ENCODE data around the gene RGS6.
A peak's percentile ranks its signal among the peaks of the same experiment; 100 is the strongest.
"Not testable (repeated sequence)": the region's sequence is repeated elsewhere in the genome, so short reads cannot be mapped to it uniquely, and the experiment has no call there.

Gene RGS6

DNA sequence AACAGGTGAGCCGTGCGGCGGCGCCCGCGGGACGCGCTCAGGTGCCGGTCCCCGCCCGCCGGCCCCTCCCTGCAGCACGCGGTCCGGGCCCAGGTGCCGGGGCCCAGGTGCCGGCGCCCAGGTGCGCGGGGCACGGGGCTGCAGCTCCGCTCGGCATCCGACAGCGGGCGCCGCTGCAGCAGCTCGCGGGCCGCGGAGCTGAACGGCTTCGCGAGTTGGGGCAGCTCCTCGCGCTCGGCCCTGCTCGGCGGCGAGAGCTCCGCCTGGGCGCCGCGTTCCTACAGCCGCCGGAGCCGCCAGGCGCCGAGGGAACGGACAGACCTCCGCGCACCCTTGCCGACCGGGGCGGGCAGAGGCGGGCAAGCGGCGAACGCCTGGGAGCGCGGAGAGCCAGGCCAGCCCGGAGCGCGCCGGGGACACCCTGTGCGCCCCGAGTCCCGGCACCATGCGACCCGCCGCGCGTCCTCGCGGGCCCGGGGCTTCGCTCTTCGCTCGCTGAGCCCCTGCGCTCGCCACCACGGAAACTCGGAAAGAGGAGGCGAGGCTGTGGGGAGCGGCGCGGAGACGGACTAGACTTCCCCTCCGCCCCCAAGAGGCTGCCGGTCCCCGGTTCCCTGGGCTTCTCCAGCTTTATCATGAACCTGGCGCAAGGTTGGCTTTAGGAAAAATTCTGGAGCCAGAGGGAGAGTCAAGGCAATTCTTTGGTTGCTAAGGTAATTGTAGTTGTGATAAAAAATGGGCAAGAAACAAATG, at the start of gene RGS6:
TSS of gene RGS6 (plus strand) at position 201 of the 753 bp plus-strand sequence.
- no peak for DNase-seq

DNA sequence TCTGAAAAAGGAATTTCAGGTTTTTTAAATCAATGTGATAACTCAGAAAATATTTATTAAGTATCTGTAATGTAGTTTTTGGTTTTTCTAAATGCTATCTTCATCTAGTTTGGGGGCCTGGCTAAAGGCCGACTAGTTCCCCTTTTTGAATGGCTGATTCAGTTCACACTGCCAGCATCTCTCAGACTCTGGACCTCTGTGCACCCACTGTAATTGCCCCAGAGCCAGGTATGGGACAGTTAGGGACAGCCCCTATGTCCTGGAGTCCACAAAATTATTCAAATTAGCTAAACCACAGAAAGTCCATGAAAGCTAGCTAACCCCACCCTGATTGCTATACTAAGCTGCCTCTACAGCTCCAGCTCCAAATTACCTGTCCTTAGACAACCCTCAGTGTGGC, 49.1 kb upstream of the RGS6 start:
- DNase-seq: no peak

DNA sequence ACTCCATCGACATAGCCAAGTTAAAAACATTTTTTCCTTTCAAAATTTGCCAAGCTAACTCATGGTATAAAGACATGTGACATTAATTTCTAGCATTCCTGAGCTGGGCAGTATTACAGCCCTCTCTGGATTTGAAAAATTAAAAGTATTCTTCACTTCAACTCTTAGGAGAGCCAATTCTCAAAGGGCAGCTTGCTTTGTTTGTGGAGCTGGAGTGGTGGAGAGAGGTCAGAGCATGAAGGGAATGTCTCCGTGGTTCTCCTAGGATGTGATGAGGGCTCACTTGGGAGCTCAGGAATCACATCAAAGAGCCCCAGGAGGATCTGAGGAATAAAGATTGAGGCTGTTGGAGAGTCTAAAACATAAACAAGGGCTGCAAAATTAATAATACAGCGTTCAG, 46.9 kb upstream of the RGS6 start:
- DNase-seq: no peak

DNA sequence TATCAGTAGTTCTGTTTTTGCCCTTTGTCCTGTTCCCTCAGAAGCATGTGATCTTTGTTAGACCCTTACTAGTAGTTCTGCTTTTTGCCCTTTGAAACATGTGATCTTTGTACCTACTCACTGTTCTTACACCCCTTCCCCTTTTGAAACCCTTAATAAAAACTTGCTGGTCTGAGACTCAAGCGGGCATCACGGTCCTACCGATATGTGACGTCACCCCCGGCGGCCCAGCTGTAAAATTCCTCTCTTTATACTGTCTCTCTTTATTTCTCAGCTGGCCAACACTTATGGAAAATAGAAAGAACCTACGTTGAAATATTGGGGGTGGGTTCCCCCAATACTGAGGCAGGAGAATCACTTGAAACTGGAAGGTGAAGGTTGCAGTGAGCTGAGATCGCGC, 44.4 kb upstream of the RGS6 start:
- not testable (repeated sequence) for DNase-seq

DNA sequence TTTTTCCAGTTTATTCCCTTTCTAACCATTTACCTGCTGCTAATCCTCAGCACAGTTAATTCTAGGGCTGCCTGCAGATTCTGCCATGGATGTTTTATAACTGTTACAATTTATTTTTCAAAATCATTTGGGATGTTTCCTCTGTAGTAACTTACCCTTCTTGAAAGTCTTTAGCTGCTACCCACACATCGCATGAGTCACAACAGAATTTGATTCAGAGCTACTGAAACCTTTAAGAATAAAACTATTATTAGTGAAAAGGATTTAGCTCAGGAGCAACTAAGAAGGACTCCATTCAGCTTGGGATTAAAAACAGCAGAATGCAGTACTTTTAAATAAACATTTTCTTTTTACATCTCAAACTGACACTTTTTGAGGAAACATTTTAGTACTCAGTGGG, 41.7 kb upstream of the RGS6 start:
- DNase-seq: no peak

DNA sequence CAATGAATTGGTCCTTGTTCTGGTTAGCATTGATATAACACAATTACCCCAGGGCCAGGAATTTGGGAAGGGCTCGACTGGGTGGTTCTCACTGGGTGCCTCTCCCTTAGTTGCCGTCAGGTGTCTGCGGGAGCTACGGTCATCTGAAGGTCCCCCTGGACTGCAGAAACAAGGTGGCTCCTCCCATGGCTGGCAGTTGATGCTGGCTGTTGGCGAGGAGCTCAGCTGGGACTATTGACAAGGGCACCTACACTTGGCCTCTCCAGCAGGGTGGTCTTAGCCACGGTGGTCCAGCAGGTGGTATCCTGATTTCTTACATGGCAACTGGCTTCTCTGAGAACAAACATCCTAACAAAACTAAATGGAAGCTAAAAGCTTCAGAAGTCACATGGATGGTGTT, 41.0 kb upstream of the RGS6 start:
- DNase-seq: no peak

DNA sequence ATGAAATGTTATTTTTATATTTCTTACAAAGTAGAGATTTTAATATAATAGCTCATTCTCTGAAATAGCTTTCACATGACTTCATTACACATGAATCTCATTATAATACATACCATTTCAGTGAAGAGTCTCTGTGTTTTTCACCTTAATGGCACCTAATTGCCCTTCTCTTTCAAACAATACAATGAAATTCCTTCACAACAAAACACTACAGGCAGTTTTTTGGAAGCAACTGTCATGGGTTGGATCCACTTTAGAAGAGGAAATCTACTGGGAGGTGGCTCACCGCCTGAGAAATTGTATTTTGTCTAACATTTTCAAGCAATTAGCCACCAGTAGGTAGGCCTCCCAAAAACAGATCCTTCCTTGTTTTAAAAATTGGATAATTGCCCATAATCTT, 40.3 kb upstream of the RGS6 start:
- no peak for DNase-seq

DNA sequence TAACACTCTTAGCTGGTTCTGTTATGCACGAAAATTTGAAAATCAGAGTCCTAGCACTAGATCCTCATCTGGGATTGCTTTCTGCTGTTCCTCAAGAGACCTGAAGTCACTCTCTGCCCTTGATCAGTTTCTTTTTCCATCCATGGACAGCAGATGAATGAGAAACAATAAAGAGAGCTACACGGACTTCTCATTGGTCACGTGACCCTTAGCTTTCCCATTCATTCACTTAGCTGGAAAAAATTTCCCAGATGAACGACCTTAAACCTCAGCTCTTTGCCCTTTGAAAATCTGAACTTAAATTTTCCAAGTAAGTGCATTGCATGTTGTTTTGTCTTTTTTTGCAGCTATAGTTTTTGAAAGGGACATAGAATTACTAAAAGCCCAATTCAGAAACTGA, 27.2 kb upstream of the RGS6 start:
- no peak for DNase-seq

DNA sequence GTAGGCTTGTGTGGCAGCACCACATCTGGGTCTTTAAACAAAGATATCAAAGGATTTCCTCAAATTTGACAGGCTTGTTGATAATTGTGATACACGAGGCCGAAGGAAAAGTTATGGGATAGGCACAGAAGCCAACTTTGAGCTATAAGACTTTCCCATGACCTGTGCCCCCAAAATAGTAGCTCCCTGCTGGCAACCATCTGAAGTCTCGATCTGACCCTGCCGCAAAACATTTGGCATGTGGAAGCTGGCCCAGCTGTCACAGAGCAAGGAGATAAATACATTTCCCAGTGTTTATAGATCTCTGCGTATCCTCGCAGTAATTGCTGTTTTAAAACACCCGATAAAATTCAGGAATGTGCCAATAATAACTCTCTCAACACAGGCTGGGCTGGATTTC, 26.4 kb upstream of the RGS6 start:
- DNase-seq: no peak

DNA sequence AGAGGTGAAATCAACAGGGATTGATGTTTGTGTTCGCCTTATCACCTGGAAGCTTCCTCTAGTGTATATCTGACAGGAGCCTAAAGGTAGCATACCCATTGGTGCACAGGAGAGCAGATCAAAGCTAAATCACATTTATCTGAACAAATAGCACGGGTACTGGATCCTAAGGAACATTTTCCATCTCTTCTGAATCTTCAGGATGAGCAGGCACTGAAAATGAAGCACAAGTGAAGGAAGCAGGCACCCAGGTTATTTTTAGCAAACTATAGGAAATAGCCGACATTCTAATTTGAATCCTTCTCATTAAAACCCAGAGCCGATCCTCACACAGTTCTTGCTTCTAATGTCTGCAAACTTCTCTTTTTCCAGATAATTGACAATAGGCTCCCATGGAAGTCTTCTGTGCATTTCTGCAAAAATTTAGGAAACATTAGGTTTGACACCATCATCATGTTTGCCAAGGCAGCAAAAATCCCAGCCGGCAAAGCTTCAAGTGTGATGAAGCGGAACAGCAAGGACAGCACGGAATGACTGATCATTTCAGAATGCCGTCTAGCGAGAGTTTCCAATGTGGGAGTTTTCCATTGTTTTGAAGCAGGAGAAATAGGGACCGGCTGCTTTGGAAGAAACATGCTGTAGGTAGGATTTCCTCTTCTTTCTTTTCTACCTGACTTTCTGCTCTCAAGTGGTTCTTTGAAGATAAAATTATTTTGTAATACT, 24.3 kb upstream of the RGS6 start:
- DNase-seq: no peak

DNA sequence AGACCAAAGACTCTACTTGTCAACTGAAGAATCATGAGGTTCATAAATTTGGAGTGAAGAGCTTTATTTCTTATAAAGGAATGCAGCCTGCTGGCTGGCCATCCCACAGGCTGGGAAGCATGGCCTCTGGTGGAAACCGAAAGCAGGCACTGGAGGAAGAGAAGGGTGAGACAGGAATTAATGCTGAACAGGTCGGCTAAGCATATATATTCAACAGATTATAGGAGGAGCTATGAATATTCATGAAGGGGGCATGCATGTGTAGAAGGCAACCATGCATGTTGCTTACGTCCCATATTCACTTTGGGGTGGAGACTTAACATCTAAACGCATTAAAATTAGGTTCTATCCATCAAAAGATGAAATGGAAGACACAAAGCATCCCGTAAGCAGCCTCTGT, 20.6 kb upstream of the RGS6 start:
- no peak for DNase-seq

DNA sequence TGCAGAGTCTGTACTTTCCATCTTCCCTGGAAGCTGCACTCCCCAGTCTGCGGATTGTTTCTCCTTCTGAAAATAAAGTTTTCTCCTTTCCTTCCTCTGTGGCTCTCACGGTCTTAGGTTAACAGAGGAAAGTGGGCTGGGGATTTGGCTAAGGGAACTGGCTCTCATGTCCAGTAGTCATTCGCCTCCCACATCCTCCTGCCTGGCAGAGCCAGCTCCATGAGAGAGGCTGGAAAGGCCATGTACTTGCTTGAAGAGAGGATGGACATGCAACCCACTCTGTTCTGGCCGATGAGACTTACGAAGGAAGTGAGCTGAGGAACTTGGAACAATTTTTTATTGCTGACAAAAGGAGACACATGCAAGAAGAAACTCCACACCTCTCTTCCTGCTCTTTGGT, 18.9 kb upstream of the RGS6 start:
- DNase-seq: no peak

DNA sequence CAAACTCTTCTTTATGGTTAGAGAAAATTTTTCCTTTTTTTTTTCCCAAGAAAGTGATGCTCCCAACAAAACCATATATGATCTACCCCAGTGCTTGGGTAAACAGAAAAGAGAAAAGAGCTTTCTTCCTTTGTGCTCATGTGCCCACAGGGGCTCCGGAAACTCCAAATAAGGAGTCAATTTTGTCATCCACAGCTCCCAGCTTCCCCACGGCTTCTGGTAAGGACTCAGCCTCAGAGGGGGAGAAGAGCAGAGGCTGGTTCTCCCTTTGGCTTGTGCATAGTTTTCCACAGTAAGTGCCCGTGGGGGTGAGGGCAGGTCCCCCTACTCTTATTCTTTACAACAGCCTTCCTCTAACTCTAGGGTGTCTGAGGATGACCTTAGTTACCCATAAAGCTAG, 13.3 kb upstream of the RGS6 start:
- DNase-seq: no peak

DNA sequence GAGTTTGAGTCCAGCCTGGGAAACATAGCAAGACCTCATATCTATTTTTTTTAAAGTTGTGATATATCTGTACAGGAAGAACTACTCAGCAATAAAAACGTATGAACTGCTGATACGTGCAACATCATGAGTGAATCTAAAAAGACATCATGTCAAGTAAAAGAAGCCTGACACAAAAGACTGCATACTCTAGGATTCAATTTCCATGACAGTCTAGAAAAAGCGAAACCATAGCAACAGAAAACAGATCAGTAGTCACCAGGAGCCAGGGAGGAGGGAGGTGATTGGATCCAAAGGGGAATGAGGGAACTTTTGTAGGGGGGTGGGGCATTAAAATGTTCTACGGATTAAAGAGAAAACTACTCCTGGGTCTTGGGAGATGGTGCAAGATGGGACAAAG, 8.7 kb upstream of the RGS6 start:
- DNase-seq: no peak

DNA sequence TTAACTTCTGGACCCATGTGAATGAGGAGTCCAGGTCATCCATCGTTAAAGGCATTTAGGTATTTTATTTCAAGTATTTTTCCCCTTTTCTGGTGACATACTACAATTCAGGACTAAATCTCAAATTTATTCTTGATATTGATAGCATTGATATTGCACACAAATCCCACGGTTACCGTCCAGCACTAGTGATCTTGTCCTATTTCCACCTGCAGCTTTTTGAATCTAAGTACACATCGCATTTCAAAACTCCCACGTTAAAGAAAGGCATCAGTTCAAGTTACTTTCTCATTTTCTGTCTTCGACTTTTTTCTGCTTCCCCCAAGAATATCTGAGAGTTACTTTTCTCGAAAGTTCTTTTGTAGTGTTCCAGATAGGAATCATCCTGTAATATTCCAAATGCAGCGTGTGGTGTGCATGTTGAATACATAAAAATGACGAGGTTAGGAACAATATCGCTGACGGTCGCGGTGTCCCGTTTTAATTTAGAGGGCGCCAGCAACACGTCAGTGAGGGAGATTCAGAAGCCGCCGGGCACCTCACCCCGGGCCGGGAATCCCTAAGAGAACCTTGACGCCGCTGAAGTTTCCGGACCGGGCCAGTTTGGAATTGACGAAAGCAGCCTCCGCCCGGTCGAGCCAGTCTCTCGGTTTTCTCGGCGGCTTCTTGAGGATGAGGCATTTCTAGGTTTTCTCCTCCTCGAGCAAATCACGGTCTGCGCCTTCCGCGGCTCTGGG, 569 bp upstream of the RGS6 start:
- DNase-seq: peak; percentile 1

DNA sequence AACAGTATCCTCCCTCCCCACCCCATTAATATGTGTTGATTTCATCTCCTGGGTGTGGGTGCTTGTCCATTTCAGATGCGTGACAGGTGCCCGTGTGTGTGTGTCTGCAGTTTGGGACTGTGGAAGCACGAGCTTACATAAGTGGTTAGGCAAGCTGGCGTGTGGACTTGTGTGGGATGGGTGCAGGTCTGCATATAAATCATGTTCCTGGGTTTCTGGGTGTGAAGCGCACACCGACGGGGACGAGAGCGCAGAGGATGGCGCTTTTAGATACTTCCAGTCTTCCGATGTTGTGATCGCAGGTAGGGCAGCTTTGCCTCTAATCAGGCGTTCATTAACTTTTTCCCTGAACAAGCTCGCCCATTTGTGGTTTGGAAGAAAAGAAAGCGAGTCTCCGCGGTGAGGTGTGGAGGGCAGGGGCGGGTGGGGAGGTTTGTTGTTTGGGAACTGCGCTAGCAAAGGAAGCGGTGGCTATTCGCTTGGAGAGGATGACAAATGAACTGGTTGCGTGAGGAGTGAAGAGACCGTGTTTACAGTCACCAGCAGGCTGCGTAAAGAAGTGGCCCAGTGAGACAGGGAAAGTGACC, 865 bp downstream of the RGS6 start:
- no peak for DNase-seq

DNA sequence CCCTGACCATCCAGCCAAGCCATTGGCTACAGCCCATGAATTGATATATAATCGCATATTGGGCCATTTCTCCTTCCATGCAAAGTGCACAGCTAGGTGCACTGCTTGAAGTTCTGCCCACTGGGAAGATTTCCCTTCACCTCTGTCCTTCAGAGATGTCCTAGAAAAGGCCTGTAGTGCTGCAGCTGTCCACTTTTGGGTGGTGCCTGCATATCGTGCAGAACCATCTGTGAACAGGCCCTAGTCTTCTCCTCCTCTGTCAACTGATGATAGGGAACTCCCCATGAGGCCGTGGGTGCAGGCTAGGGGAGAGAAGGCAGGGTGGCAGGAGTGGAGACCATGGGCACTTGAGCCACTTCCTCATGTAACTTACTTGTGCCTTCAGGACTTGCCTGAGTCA, 6.0 kb downstream of the RGS6 start:
- DNase-seq: not testable (repeated sequence)

DNA sequence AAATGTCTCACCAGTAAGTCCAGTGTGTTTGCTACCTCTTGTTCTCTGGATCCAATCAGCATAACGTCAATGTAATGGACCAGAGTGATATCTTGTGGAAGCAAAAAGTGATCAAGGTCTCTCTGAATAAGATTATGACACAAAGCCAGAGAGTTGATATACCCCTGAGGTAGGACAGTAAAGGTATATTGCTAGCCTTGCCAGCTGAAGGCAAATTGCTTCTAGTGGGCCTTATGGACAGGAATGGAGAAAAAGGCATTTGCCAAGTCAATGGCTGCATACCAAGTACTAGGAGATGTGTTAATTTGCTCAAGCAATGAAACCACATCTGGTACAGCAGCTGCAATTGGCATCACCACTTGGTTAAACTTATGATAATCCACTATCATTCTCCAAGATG, 7.1 kb downstream of the RGS6 start:
- not testable (repeated sequence) for DNase-seq

DNA sequence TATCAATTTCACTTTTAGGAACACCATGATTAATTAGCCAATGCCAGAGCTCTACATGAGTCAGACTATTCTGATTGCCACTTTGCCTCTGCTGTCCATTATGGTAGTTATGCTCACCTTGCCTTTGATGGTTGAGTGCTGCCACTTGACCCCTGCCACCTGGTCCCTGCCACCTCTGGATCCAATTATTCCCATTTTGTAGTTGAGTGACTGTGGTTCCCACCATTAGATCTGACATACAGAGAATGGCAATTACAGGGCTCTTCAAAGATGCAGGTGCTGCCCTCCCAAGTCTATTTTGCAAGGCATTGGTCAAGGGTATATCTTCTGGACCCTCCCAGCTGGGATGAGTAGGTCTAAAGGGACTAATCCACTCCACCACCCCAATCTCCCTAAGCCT, 8.3 kb downstream of the RGS6 start:
- DNase-seq: not testable (repeated sequence)

DNA sequence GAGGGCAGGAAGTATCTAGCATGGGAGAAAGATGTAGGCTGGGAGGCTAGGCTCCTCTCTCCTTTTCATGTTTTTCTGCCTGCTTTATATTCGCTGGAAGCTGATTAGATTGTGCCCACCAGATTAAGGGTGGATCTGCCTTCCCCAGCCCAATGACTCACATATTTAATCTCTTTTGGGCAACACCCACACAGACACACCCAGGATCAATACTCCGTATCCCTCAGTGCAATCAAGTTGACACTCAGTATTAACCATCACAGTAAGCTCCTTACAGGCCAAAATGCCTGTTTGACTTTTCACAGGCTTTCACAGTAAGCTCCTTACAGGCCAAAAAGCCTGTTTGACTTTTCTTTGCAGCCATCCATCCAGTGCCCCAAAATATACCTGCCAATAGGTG, 9.4 kb downstream of the RGS6 start:
- DNase-seq: not testable (repeated sequence)

DNA sequence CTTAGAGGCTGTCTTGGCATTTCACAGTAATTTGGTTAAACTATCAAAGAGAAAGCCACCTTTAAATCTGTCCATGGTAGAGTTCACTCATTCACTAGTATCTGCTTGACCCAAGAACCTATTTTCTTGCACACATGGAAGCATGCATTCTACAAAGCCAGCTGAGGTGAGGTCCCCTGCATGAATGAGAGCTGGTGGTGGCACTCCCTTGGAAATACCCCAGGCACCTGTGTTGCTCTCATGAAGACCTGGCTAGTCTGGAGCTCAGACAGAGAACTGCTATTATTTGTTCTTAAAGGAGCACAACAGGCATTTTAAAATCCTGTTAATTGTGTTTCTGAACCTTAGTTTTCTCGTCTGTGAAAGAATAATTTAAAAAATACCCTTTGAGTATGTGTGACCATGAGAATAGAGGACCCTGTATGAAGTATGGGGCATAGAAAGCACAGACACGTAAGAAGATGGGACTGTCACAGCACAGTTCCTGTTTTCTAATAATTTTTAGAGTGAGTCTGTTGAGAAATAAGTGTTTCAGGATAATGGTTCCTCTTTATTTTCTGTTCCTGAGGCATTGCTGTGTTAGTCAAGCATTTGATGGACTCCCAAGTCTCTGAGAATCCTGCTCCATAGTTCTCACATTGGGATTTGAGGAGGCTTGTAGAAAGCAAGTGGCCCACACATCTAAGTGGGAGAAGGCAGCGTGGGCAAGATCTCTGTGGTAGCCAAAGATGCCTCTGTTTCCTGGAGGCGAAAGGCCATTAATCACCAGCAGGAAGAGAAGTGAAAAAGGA, 10.9 kb downstream of the RGS6 start:
- DNase-seq: no peak

DNA sequence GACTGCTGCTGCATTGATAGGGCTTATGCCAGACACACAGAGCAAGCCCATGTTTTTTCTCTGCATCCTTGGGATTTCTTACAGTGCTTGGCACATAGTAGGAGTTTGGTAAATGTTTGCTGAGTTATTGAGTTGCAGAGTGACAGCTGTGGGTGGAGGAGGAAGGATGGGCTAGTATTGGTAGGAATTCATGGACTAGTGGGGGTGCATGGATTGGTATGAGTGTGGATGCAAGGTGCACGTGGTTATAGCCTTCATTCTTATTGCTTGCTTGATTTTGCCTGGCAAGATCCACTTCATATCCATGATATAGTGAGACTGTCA, 11.4 kb downstream of the RGS6 start:
- DNase-seq: no peak

DNA sequence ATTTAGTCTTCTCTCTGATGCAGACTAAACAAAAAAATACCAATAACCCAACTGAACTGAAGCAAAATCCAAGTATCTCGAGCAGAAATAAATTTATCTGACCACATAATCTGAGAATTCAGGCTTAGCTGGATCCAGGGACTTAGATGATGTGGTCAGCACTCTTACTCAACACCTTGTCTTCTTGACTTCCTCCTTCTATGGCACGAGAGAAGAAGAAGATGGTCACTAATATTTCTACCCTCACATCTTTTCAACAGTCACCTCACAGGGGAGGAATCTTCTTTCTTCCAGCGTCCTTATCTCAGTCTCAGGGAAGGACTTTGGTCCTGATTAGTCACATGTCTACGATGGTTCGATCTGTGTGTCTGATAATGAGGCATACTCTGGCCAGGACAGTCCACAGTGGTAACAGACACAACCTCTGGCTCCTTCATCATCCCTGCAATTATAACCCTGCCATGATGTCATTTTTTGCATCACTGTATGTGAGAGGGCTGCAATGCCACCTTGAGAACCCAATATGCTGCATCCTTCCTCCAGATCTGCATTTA, 15.8 kb downstream of the RGS6 start:
- DNase-seq: no peak

Data from NCI-H2227 treated with DMSO at 0.1 percent for 48 hours (cell line).